ENCODE results near the gene ACAA2.
"Not testable (repeated sequence)": the region's sequence is repeated elsewhere in the genome, so short reads cannot be mapped to it uniquely, and the experiment has no call there.

The ACAA2 gene

DNA sequence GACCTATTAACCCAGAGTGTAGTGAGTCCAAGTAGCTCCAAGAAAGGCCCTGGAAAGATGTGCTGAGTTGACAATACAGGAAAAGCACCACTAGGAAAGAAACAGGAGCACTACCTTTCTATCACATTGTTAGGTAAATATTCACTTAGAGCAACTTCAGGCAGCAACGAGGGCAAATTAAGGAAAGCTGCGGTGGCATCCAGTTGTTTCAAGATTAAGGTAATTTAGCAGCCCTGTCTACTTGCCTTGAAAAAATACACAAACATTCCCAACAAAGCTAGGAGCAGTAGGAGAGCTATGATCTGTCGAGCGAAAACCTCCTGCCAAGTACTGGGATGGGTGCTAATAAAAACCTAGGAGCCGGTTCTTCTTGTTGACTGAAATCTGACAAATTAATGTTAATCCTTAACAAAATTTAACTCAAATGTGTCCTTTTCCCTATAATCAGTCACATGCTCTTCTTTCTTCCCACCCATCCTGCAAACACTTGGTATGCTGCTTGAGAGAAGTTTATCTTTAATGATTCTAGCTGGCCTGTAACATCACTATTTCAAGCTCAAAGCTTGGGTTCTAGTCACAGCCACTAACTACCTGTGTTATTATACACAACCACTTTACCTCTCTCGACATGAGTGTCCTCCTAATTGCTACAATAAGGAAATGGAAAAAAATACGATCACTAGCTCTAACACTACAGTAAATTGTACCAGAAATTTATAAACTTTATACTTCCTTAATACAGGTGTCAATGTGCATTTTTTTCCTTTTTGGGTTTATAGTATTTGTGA, 2.0 kb downstream of the ACAA2 start:
- DNase-seq (ENCODE audit: low spot score): no peak

DNA sequence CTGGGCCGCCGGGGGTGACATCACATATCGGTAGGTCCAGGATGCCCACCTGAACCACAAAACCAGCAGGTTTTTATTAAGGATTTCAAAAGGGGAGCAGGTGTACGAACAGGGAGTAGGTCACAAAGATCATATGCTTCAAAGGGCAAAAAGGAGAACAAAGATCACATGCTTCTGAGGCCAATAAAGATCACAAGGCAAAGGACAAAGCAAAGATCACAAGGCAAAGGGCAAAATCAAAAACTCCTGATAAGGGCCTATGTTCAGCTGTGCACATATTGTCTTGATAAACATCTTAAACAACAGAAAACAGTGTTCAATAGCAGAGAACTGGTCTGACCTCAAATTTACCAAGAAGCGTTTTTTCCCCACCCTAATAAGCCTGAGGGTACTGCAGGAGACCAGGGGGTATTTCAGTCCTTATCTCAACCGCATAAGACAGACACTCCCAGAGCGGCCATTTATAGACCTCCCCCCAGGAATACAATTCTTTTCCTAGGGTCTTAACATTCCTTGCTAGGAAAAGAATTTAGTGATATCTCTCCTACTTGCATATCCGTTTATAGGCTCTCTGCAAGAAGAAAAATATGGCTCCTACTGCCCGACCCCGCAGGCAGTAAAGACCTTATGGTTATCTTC, 4.7 kb downstream of the ACAA2 start:
- DNase-seq (ENCODE audit: low spot score): not testable (repeated sequence)

GRCh38 chr18:49804096-49804495, 9.2 kb downstream of the ACAA2 start:
- DNase-seq (ENCODE audit: low spot score): no peak

- DNase-seq (ENCODE audit: low spot score): no peak
Observed at GRCh38 chr18:49802623-49803022, 10.7 kb downstream of the ACAA2 start.

GRCh38 chr18:49800491-49800890, 12.8 kb downstream of the ACAA2 start:
- DNase-seq (ENCODE audit: low spot score): not testable (repeated sequence)

GRCh38 chr18:49799806-49800205, 13.5 kb downstream of the ACAA2 start:
- DNase-seq (ENCODE audit: low spot score): not testable (repeated sequence)

DNA sequence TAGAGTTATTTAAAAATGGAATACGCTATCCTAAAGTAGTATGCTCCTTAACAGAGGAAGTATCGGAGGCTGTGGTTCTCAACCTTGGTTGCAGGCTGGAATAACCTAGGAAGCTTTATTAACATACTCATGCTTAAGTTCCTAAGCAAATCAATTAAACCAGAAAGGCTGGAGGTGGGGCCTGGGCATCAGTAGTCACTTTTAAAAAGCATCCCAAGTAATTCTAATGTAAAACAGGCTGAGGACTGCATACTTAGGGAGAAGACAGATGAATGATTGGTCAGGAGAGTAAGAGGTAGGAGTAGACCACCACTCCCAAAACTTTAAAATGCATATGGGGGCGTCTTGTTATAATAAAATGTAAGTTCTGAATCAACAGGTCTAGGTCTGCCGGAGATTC, 15.3 kb downstream of the ACAA2 start:
- DNase-seq (ENCODE audit: low spot score): no peak

- DNase-seq (ENCODE audit: low spot score): no peak
Observed at GRCh38 chr18:49795612-49796552, 17.5 kb downstream of the ACAA2 start.

- no peak for DNase-seq (ENCODE audit: low spot score)
Observed at GRCh38 chr18:49794743-49795142, 18.6 kb downstream of the ACAA2 start.

DNA sequence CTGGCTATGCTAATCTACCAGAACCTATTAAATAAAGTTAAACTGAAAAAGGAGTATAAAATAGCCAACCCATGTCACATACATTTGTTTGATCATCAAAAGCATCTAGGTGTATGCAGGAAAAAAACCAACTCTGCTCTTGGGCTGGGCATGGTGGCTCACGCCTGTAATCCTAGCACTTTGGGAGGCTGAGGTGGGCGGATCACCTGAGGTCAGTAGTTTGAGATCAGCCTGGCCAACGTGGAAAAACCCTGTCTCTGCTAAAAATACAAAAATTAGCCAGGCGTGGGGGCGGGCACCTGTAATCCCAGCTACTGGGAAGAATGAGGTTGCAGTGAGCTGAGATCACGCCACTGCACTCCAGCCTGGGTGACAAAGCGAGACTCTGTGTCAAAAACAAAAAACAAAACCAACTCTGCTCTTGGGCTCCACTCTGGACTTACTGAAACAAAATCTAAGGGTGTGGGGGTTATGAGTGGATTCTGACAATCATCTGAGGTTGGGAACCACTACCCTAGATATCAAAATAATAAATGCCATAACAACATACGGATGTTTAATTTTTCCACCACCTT, 23.7 kb downstream of the ACAA2 start:
- not testable (repeated sequence) for DNase-seq (ENCODE audit: low spot score)

DNA sequence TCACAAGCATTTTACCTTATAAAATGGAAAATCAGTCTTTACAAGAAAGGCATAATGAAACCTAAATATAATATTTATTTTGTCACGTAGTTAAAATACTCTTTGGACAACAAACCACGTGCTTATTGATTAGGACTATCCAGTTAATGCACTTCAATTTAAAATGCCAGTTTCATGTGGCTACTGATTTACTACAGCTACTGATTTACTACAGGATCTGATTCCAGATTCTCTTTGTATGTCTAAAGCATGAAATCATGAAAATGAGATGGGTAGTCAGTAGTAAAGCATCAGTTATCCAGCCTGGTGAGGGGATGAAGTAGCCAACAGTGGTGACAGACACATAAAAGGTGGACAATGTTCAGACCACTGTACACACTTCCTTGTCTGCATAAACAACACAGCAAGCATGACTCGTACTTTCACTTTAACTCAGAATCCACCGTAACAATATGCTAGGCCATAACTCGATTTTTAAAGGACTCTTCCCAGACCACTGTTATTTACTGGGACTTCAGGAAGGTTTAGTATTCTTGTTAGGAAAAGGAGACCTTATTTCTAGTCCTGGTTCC, 24.9 kb downstream of the ACAA2 start:
- no peak for DNase-seq (ENCODE audit: low spot score)

- DNase-seq (ENCODE audit: low spot score): no peak
Observed at GRCh38 chr18:49786019-49786720, 27.2 kb downstream of the ACAA2 start.

GRCh38 chr18:49784427-49785185, 28.7 kb downstream of the ACAA2 start:
- DNase-seq (ENCODE audit: low spot score): no peak

- not testable (repeated sequence) for DNase-seq (ENCODE audit: low spot score)
Observed at GRCh38 chr18:49783631-49784030, 29.7 kb downstream of the ACAA2 start.

GRCh38 chr18:49778826-49779465, 34.4 kb downstream of the ACAA2 start:
- no peak for DNase-seq (ENCODE audit: low spot score)

- DNase-seq (ENCODE audit: low spot score): no peak
Observed at GRCh38 chr18:49769047-49769728, 44.1 kb downstream of the ACAA2 start.

- peak; percentile 41 for DNase-seq (ENCODE audit: low spot score)
Observed at GRCh38 chr18:49768051-49768391, 45.3 kb downstream of the ACAA2 start.

DNA sequence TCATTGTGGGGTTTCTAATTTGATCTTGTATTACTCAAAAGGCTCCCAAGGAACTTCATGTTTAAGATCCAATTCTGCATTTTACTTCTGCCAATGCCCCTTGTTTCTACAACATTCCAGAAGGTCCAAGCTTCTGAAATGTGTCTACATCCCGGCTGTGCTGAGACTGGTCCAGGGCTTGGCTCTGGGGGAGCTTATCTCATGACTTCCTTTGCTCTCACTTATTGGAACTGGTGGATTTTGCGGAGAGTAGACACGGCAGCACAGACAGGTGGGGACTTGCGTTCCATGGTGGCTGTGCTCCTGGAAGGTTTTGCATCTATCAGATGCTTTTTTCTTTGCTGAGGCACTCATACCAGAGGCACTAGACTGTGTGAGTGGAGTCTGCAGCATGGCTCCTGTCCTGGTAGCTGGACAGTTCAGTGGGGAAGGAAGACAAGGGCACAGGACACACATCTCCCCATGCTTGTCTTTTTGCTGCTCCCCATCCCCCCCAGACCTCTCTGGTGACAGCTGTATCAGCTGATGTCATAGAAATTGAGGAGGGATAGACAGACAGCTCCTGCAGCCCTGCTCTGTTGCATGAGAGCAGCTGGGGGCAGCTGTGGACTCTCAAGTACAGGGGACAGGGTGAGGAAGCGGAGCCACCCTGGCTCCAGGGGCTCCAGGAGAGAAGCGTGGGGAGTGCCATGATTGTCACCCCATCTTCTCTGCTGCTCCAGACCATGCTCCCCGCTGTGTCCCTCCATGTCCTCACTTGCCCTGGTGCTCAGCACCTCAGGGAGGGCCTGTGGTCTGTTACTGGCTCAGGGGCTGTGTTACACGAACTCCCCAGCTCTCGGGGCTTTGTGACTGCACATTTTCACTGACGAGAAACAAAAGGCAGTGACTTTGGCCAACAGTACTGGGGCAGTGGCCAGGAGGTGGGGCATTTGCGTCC, 46.0 kb downstream of the ACAA2 start:
- DNase-seq (ENCODE audit: low spot score): no peak

Data from AG08396 (cell line).